ENCODE measurements around the gene CHST8.

Gene CHST8

DNA sequence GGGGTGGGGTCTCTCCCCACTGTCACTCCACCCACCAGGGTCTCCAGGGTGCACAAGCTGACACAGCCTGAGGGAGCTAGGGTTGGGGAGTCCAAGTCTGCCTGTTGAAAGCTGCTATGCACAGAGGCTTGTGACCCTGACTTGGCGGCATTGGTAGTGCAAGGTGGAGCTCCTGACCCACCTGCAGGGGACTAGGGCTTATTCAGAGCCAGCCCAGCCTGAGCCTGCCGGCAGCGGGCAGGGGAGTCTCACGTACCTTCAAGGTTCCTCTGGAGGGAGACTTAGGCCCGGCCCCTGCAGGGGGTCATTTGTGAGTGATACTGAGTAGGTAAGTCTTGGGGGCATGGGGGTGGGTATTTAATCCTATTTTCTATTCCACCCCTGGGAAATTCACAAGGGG is 179.7 kb downstream of the CHST8 start:
- H3K4me3 ChIP-seq (ENCODE audit: low read depth, low read length) = no peak overlapping the region
- TF ChIP-seq, protein P1, sequence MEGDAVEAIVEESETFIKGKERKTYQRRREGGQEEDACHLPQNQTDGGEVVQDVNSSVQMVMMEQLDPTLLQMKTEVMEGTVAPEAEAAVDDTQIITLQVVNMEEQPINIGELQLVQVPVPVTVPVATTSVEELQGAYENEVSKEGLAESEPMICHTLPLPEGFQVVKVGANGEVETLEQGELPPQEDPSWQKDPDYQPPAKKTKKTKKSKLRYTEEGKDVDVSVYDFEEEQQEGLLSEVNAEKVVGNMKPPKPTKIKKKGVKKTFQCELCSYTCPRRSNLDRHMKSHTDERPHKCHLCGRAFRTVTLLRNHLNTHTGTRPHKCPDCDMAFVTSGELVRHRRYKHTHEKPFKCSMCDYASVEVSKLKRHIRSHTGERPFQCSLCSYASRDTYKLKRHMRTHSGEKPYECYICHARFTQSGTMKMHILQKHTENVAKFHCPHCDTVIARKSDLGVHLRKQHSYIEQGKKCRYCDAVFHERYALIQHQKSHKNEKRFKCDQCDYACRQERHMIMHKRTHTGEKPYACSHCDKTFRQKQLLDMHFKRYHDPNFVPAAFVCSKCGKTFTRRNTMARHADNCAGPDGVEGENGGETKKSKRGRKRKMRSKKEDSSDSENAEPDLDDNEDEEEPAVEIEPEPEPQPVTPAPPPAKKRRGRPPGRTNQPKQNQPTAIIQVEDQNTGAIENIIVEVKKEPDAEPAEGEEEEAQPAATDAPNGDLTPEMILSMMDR (conservative IDR thresholded peaks at IDR 0.05; ENCODE audit: low read depth, low read length) = no peak
- DNase-seq (ENCODE audit: low read depth) = no peak

GRCh38 chr19:33802001-33802400 is 180.2 kb downstream of the CHST8 start:
- TF ChIP-seq, protein P1 (conservative IDR thresholded peaks at IDR 0.05; ENCODE audit: low read depth, low read length) = no peak
- no peak for DNase-seq (ENCODE audit: low read depth)

GRCh38 chr19:33802801-33803200 is 181.0 kb downstream of the CHST8 start:
- TF ChIP-seq, protein P1 (conservative IDR thresholded peaks at IDR 0.05; ENCODE audit: low read depth, low read length) = no peak
- H3K4me3 ChIP-seq (ENCODE audit: low read depth, low read length) = no peak overlapping the region
- DNase-seq (ENCODE audit: low read depth) = no peak

More at GRCh38 chr19:33802001-33802400, 180.2 kb downstream of the CHST8 start:
- H3K4me3 ChIP-seq (ENCODE audit: low read depth, low read length) = no peak overlapping the region

DNA sequence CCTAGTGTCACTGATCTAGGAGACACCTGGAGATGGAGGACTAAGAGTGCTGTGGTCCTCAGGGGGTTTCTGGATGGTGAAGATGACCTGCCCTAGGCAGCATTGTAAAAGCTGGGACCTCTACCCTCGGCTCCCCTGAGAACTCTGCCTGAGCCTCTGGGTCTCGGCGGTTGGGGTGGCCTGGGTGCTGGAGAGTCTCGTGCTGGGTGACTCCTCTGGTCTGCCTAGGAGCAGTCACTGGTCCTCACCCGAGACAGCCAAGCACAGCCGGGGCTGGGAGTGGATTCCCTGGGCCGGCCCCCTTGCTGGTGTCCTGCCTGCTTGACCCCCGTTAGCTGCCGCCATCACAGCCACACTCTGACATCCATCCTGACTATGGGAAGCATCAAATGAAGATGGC is 181.6 kb downstream of the CHST8 start:
- no peak overlapping the region for H3K4me3 ChIP-seq (ENCODE audit: low read depth, low read length)
- TF ChIP-seq, protein P1 (conservative IDR thresholded peaks at IDR 0.05; ENCODE audit: low read depth, low read length) = no peak
- DNase-seq (ENCODE audit: low read depth) = no peak

DNA sequence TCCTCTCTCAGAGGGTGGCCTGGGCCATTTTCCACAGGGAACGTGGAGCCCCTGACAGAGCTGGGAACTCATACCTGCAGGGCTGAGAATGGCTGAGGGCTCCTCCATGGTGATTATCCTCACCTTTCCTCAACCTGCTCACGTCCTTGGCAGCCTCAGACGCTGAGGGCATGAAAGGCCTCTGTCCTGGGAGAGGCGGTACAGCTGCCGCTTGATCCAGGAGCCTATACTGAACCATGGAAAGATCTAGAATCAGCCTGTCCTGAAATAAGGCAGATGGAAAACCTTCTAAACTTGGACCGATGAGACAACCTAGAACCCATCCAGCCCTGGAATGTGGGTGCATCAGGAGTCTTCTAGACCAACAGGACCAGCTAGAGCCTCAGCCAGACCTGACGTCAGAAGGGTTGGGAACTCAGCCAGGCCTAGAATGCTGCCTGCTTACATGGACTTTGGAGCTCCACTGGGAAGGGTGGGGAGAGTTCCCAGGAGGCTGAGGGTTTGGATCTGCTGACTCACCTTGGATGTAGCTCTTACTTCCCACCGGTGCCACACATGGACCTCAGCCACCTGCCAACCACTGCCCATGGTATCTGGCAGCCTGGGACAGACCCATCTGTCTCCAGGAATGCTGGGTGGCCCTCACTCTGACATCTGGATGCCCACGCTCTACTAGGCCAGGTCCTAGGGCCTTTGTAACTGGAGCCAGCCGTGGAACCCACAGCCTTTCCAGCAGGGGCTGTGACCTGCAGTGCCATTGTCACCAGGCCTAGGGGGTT is 182.5 kb downstream of the CHST8 start:
- TF ChIP-seq, protein P1 (conservative IDR thresholded peaks at IDR 0.05; ENCODE audit: low read depth, low read length) = no peak
- no peak overlapping the region for H3K4me3 ChIP-seq (ENCODE audit: low read depth, low read length)
- peak; percentile 69 for DNase-seq (ENCODE audit: low read depth)

DNA sequence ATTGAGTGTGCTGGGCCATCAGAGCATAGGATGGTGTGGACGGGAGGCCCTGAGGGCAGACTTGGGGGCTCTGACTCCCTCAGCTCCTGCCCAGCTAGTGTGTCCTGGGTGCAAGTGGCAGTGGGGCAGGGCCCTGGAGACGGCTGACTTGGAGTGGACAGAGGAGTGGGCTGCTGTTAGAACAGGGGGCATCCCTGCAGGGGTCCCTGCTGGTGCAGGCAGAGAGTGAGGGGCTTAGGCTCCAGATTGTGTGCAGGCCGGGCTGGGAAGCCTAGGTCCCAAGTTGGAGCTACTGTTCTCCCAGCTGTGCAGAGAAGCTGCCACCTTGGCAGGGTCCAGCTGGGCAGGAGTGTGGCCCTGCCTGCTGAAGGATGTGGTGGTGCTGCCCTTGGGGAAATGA is 183.6 kb downstream of the CHST8 start:
- TF ChIP-seq, protein P1 (conservative IDR thresholded peaks at IDR 0.05; ENCODE audit: low read depth, low read length) = no peak

More for the DNA sequence above, 183.6 kb downstream of the CHST8 start:
- no peak for DNase-seq (ENCODE audit: low read depth)
- H3K4me3 ChIP-seq (ENCODE audit: low read depth, low read length) = no peak overlapping the region
